Fibroblast of skin of scalp (primary cell): ENCODE results near the gene OR4C45. TPM values are rescaled to one million over a fixed set of nuclear protein-coding genes. Genes with fewer than 3 reads are reported as not detected.
"Not testable (repeated sequence)": the region's sequence is repeated elsewhere in the genome, so short reads cannot be mapped to it uniquely, and the experiment has no call there.

Source experiments
- DNase-seq: peaks from one replicate; pipeline ENCODE4 v3.0.0-alpha.2; 2013
- polyA plus RNA-seq, 2 experiments: library from polyadenylated mRNA; unstranded; fragments of 120-200 nt; gene quantifications; one replicate each; pipeline ENCODE4 v1.2.1, GENCODE V29; 2013; ENCODE audit not compliant: insufficient read length in 2 of 2

OR4C45 gene
- not detected for polyA plus RNA-seq (2013, experiment 1 of 2; ENCODE audit: insufficient read length)
- polyA plus RNA-seq (2013, experiment 2 of 2; ENCODE audit: insufficient read length), result not detected

DNA sequence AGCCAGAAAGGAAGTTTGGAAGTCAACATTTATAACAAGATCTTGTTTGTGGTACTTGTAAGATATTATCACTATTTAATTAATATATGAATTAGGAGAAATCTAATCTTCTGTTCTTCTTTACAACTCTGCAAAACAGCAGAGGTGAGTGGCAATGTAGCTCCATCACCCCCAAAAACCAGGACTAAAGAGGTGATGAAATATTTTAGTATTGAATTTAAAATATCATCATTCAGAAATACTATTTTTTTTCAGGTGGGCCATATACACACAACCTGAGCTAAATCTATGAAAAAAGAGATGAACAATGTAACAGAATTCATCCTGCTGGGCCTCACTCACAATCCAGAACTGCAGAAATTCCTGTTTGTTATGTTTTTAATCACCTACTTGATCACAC, at the start of gene OR4C45:
Gene OR4C45, plus strand, starts transcription at position 301 of the 400 bp plus-strand sequence.
- no peak for DNase-seq

DNA sequence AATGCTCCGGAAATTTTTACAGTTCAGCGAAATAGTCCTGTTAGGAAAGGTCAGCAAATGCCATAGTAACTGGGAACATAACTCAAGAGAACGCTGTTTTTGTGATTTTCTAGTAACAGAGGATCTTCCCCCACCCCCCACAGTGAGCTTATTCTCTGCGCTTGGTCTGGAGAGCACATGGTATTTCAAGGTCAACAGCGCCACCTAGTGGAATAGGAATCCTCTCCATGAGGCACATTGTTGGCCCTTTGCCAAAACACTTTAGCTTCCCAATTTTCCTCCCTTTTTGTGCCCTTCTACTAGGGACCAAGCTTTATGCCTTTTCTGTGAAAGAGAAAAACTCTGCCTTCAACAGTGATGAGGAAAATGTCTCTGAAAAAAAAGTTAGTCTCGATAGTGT, 37.1 kb upstream of the OR4C45 start:
- peak; percentile 33 for DNase-seq

DNA sequence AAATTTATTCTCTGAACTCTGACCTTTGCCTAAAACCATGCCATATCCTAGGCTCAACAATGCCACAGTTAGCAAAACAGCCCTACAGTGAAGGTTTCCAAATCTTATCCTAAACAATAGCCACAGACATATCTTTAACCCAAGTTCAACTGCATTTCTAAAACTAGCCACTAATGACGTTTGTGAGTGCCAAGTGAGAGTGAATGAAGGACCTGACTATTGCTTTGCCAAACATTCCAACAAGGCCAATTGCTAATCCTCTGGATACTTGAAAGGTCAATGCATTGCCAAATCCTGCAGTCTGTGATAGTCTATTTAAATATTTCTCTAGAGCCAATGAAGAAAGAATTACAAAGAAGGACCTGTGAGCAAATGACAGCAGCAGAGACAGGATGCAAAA, 2.5 kb upstream of the OR4C45 start:
- no peak for DNase-seq

DNA sequence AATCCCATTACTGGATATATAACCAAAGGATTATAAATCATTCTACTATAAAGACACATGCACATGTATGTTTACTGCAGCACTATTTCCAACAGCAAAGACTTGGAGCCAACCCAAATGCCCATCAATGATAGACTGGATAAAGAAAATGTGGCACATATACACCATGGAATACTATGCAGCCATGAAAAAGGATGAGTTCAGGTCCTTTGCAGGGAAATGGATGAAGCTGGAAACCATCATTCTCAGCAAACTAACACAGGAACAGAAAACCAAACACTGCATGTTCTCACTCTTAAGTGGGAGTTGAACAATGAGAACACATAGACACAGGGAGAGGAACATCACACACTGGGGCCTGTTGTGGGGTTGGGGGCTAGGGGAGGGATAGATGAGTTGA, 3.6 kb downstream of the OR4C45 start:
- not testable (repeated sequence) for DNase-seq

DNA sequence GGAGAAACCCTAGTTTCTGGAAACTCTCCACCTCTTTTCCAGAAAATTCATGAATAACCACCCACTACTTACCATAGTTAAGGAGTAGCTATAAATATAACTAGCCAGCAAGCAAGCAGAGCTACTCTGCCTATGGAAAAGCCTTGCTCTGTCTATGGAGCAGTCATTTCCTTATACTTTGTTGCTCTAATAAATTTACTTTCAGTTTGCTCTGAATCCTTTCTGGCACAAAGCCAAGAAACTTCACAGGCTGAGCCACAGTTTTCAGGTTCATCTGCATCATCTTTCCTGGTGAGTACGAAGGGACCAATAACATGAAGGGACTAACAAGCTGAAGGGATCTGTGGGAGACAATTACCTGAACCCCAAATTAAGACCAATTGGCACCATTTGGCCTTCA, 4.6 kb downstream of the OR4C45 start:
- no peak for DNase-seq

DNA sequence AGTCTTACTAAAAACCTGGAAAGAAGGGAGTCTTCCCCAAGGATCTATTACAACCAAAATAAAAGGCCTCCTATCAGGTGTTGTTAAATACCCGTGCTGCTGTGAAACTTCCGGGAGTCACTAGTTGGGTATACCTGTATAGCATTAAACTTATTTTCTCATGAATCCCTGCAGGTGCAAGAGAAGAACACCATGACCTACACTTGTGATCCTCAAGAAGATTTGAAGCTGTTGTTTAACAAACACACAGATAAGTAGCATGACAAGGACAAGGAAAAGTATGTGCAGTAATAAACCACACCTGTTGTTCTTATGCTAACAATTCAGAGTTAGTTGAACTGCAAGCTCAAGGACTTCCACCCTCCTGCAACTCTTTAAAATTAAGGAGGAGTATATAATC, 12.0 kb downstream of the OR4C45 start:
- no peak for DNase-seq

DNA sequence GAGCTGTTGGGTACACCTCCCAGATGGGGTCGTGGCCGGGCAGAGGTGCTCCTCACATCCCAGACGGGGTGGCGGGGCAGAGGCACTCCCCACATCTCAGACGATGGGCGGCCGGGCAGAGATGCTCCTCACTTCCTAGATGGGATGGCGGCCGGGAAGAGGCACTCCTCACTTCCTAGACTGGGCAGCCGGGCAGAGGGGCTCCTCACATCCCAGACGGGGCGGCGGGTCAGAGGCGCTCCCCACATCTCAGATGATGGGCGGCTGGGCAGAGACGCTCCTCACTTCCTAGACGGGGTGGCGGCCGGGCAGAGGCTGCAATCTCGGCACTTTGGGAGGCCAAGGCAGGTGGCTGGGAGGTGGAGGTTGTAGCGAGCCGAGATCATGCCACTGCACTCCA, 30.4 kb downstream of the OR4C45 start:
- not testable (repeated sequence) for DNase-seq

DNA sequence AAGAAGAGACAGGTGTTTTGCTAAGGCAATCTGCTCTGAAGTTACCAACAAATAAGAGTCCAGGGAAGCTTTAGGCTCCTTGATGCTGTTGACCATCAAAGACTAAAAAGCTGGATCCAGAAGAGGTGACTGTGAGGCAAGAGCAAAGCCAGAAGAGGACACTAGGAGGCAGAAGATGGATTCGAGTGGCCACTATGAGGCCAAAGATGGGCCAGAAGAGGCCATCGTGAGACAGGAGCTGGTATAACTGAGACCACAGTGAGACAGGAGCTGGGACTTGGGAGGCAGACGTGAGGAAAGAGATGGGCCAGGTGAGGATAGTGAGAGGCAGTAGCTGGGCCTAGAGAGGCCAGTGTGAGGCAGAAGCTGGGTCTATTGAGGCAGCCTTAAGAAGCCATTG, 37.7 kb downstream of the OR4C45 start:
- DNase-seq, result no peak

DNA sequence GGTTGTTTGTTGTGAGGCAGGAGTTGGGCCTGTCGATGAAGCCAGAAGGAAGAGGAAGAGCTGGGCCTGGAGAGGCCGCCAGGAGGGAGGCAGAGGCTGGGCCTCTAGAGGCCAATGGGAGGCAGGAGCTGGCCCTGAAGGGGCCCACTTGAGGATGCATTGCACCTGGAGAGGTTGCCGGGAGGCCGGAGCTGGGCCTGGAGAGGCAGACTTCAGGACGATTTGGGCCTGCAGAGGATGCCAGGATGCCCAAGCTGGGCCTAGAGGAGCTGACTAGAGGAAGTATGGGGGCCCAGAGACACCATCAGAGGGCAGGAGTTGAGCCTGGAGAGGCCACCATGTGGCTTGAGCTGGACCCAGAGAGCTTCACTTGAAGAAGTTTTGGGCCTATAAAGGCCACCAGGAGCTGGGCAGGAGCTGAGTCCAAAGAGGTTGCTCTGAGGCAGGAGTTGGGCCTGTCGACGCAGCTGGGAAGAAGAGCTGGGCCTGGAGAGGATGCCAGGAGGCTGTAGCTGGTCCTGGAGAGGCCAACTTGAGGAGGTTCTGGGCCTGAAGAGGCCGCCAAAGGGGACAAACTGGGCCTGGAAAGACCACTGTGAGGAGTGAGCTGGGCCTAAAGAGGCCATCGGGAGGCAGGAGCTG, 39.0 kb downstream of the OR4C45 start:
- no peak for DNase-seq

DNA sequence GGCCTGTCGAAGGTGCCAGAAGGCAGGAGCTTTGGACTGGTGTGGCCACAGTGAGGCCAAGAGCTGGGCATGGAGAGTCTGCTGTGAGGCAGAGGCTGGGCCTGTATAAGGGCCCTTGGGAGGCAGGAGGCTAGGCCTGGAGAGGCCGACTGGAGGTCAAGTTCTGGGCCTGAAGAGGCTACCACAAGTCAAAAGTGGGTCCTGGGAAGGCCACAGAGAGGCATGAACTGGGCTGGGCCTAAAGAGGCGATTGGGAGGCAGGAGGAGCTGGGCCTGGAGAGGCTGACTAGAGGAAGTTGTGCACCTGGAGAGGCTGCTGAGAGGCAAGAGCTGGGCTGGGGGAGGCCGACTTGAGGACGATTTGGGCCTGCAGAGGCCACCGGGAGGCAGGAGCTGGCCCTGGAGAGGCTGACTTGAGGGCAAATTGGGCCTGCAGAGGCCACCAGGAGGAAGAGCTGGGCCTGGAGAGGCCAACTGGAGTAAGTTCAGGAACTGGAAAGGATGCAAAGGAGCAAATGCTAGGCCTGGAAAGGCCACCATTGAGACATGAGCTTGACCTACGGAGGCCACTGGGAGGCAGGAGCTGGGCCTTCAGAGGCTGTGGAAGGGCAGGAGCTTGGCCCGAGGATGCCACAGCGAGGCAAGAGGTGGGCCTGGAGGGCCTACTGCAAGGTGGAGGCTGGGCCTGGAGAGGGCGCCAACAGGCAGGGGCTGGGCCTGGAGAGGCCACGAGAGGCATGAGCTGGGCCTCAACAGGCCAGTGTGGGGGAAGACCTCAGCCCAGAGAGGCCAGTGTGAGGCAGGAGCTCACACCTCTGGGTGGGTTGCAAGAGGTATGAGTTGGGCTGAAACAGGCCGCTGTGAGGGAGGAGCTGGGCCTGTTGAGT, 39.8 kb downstream of the OR4C45 start:
- no peak for DNase-seq

DNA sequence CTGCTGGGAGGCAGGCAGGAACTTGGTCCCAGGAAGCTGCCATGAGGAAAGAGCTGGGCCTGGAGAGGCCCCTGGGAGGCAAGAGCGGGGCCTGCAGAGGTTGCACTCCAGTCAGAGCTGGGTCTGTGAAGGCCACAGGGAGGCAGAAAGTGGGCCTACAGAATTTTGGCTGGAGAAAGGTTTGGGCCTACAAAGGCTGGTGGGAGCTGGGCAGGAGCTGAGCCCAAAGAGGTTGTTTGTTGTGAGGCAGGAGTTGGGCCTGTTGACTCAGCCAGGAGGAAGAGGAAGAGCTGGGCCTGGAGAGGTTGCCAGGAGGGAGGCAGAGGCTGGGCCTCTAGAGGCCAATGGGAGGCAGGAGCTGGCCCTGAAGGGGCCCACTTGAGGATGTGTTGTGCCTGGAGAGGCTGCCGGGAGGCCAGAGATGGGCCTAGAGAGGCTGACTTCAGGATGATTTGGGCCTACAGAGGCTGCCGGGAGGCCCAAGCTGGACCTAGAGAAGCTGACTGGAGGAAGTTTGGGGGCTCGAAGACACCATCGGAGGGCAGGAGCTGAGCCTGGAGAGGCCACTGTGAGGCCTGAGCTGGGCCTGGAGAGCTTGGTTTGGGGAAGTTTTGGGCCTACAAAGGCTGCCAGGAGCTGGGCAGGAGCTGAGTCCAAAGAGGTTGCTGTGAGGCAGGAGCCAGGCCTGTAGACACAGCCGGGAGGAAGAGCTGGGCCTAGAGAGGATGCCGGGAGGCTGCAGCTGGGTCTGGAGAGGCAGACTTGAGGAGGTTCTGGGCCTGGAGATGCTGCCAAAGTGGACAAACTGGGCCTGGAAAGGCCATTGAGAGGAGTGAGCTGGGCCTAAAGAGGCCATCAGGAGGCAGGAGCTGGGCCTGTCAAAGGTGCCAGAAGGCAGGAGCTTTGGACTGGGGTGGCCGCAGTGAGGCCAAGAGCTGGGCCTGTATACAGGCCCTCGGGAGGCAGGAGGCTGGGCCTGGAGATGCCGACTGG, 40.7 kb downstream of the OR4C45 start:
- no peak for DNase-seq

DNA sequence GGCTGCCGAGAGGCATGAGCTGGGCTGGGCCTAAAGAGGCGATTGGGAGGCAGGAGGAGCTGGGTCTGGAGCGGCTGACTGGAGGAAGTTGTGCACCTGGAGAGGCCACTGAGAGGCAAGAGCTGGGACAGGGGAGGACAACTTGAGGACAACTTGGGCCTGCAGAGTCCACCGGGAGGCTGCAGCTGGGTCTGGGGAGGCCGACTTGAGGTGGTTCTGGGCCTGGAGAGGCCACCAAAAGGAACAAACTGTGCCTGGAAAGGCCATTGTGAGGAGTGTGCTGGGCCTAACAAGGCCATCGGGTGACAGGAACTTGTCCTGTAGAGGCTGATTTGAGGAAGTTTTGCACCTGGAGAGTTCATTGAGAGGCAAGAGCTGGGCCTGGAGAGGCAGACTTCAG, 41.5 kb downstream of the OR4C45 start:
- DNase-seq, result no peak

DNA sequence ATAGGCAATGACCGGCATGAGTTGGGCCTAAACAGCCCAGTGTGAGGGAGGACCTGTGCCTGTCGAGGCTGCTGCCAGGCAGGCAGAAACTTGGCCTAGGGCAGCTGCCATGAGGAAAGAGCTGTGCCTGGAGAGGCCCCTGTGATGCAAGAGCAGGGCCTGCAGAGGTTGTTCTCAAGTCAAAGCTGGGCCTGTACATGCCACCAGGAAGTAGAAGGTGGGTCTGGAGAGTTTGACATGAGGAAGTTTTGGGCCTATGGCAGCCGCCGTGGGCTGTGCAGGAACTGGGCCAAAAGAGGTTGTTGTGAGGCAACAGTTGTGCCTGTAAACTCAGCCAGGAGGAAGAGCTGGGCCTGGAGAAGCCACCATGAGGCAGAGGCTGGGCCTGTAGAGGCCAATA, 43.2 kb downstream of the OR4C45 start:
- DNase-seq, result no peak

DNA sequence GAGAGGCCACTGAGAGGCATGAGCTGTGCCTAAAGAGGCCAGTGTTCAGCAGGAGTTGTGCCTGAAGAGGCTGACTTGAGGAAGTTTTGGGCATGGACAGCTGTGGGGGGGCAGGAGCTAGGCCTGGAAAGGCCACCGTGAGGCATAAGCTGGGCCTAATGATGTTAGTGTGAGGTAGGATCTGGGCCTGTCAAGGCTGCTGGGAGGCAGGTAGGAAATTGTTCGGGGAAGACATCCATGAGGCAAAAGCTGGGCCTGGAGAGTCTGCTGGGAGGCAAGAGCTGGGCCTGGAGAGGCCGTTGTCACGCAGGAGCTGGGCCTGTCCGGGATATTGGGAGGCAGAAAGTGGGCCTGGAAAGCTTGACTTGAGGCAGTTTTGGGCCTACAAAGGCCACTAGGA, 44.9 kb downstream of the OR4C45 start:
- no peak for DNase-seq

DNA sequence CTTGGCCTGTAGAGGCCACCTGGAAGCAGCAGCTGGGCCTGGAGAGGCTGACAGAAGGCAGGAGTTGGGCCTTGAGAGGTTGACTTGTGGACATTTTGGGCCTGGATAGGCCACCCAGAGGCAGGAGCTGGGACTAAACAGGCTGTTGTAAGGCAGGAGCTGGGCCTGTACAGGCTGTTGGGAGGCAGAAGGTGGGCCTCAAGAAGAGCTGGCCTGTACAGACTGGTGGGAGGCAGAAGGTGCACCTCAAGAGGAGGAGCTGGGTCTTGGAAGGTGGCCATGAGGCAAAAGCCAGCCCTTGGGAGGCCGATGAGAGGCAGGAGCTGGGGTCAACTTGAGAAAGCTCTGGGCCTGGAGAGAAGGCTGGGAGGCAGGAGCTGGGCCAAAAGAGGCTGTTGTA, 45.3 kb downstream of the OR4C45 start:
- no peak for DNase-seq

DNA sequence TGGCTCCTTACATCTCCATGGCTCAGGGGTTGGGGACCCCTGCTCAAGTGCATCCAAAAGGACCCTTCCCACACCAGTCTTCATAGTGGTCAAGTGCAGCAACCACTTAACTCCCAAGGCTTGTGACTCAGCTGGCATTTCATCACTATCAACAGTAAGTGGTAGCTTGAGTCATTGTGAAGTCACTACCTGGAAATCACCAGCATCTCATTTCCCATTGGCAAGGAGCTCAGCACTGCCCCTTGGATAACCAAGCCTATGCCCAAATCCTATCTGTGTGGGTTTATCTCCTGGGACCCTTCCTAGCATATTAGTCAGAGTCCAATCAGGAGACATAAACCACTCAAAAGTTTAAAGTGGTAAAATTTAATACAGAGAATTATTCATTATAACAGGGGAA, 46.3 kb downstream of the OR4C45 start:
- not testable (repeated sequence) for DNase-seq

DNA sequence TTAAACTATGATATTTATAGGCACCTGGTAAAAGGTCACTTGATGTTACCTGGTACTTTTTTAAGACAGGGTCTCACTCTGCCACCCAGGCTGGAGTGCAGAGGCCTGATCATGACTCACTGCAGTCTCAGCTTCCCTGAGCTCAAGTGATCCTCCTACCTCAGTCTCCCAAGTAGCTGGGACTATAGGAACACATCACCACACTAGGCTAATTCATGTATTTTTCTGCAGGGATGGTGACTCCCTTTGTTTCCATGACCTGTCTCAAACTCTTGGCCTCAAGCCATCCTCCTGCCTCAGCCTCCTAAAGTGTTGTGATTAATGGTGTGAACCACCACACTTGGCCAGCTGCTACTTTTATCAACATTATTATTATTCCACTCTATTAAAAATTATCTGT, 47.6 kb downstream of the OR4C45 start:
- DNase-seq, result no peak
